ENCODE measurements around the gene TEX14. TPM values are rescaled to one million over a fixed set of nuclear protein-coding genes. Genes with fewer than 3 reads are reported as not detected.
A peak's percentile ranks its signal among the peaks of the same experiment; 100 is the strongest.

The TEX14 gene
- total RNA-seq, 1 experiment from 2014 or later, result 0.89 TPM

DNA sequence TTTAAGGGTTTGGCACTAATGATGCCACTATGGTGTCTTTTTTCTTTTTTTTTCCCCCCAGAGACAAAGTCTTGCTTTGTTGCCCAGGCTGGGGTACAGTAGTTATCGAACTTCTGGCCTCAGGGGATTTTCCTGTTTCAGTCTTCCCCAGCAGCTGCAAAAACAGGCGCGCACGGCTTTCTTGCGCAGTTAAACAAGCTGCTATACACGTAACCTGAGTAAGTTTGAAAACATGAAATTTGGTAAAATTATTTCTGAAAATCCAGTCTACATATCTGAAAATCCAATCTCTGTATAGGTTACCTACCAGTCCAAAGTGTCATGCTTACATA lies 11.8 kb downstream of the TEX14 start:
- Histone ChIP-seq H3K4me3 (replicated peaks in 1 of 2; ENCODE audit: low read depth in 1 of 2, low read length in 2 of 2) (no peak overlapping the region), H3K27me3 (ENCODE audit: insufficient read depth, low read length) (no peaks in the 10 kb centered on the region), H3K9me3 (ENCODE audit: control insufficient read depth in 1 of 2, insufficient read depth in 1 of 2, low read depth in 1 of 2, low read length in 2 of 2) (no peaks in the 10 kb centered on the region), H3K4me1 (ENCODE audit: control insufficient read depth in 1 of 2, insufficient read depth in 2 of 2, low read length in 2 of 2) (peaks cover 0 to 20% of the 10 kb centered on the region in 2 experiments; a peak in 2 of 4 replicates), H3K36me3 (ENCODE audit: control insufficient read depth in 1 of 2, insufficient read depth in 2 of 2, low read length in 2 of 2) (no peaks in the 10 kb centered on the region), H3K27ac (ENCODE audit: low read depth, low read length) (no peak overlapping the region), H4K20me1 (ENCODE audit: insufficient read depth) (no peaks in the 10 kb centered on the region), H3K9me2 (ENCODE audit: insufficient read depth) (no peaks in the 10 kb centered on the region), H2AFZ (ENCODE audit: low read depth, low read length, poor library complexity, severe bottlenecking) (peak overlapping the region; percentile 59), H3K4me2 (ENCODE audit: low read length) (peak overlapping the region; percentile 53; the same call in 1 of the 2 replicates), H3K9ac (ENCODE audit: low read length) (peak overlapping the region; percentile 37; the same call in 1 of the 2 replicates), H3K79me2 (ENCODE audit: insufficient read depth, low read length) (no peaks in the 10 kb centered on the region)
- ATAC-seq (no peak), DNase-seq (ENCODE audit: low read depth, low spot score) (no peak)
- POLR2A ChIA-PET, result interaction anchor here (1.3 to 6.3 kb wide), 4 partner anchors 9 to 49 kb away, joined by 3 to 110 read pairs (median 51); partner anchors contain the start of genes RAD51C and TEX14
- CTCF ChIA-PET, result no interaction called here
- RAD21 ChIA-PET (ENCODE audit: low non-redundant PET in 1 of 2, low total read pairs in 2 of 2, uncharacterized antibody in 2 of 2, unreplicated experiment in 2 of 2), result no interaction called here
- BruUV-seq (replicated peaks), result no TSS peak
- intact Hi-C loops (cut with micrococcal nuclease), result no loop called here
- TF ChIP-seq, protein P1, sequence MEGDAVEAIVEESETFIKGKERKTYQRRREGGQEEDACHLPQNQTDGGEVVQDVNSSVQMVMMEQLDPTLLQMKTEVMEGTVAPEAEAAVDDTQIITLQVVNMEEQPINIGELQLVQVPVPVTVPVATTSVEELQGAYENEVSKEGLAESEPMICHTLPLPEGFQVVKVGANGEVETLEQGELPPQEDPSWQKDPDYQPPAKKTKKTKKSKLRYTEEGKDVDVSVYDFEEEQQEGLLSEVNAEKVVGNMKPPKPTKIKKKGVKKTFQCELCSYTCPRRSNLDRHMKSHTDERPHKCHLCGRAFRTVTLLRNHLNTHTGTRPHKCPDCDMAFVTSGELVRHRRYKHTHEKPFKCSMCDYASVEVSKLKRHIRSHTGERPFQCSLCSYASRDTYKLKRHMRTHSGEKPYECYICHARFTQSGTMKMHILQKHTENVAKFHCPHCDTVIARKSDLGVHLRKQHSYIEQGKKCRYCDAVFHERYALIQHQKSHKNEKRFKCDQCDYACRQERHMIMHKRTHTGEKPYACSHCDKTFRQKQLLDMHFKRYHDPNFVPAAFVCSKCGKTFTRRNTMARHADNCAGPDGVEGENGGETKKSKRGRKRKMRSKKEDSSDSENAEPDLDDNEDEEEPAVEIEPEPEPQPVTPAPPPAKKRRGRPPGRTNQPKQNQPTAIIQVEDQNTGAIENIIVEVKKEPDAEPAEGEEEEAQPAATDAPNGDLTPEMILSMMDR (IDR thresholded peaks at IDR 0.05 in 2 of 3, conservative IDR thresholded peaks at IDR 0.05 in 1 of 3; ENCODE audit: borderline replicate concordance in 1 of 3, insufficient read depth in 1 of 3, low read depth in 2 of 3, low read length in 2 of 3), result no peak
- 0 out of 2 replicates have a peak, but pooled peaks have one; percentile 10 for TF ChIP-seq ZFX (IDR thresholded peaks at IDR 0.05)

DNA sequence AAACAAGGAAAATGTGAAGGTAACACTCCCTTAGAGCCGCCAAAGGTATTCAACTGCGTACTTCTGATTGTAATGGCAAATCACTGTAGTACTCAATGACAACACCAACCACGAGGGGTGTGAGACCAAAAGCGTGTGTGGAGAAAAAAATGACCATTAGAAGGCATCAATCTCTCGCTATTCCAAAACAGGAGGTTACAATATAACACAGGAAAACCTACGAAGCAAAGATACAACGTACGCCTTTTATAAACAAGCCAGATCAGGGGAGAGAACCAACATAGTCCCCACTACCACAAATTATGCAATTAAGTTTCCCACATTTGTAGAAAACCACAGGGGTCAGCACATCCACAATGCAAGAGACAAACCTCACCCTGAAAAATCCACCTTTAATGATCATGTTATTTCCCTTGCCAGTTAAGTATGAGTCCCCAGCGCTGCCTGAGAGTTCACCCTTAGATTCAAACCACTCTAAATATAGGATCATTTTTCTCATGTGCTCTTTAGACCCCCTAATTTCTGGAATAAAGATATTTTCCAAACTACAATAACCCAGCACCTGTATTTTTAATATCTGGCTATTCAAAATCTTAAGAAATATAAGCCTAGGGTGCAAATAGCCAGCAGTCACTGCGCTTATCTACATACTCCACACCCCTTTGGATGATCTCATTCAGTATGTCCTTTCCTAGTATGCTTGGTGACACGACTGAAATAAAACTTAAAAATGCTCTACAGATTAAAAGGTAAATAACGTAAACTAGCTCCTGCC lies 12.4 kb downstream of the TEX14 start:
- Histone ChIP-seq H3K4me3 (replicated peaks in 1 of 2; ENCODE audit: low read depth in 1 of 2, low read length in 2 of 2) (no peak overlapping the region), H3K4me1 (ENCODE audit: control insufficient read depth in 1 of 2, insufficient read depth in 2 of 2, low read length in 2 of 2) (peaks cover 0 to 20% of the 10 kb centered on the region in 2 experiments; a peak in 2 of 4 replicates), H3K9me2 (ENCODE audit: insufficient read depth) (no peaks in the 10 kb centered on the region), H3K9me3 (ENCODE audit: control insufficient read depth in 1 of 2, insufficient read depth in 1 of 2, low read depth in 1 of 2, low read length in 2 of 2) (no peaks in the 10 kb centered on the region), H4K20me1 (ENCODE audit: insufficient read depth) (no peaks in the 10 kb centered on the region), H3K27me3 (ENCODE audit: insufficient read depth, low read length) (no peaks in the 10 kb centered on the region), H2AFZ (ENCODE audit: low read depth, low read length, poor library complexity, severe bottlenecking) (peak overlapping the region; percentile 59), H3K79me2 (ENCODE audit: insufficient read depth, low read length) (no peaks in the 10 kb centered on the region), H3K9ac (ENCODE audit: low read length) (peak overlapping the region; percentile 37), H3K4me2 (ENCODE audit: low read length) (peak overlapping the region; percentile 53), H3K36me3 (ENCODE audit: control insufficient read depth in 1 of 2, insufficient read depth in 2 of 2, low read length in 2 of 2) (no peaks in the 10 kb centered on the region), H3K27ac (ENCODE audit: low read depth, low read length) (no peak overlapping the region)
- peak; percentile 90 for ATAC-seq
- peak; percentile 100 for DNase-seq (ENCODE audit: low read depth, low spot score)
- BruUV-seq (replicated peaks), result TSS peak; percentile 100
- intact Hi-C loops (cut with micrococcal nuclease), result loop anchor here (1.0 kb wide), 4 partner anchors 14 to 161 kb away; no protein-coding TSS in a partner anchor
- ChIA-PET RAD21 (ENCODE audit: low non-redundant PET in 1 of 2, low total read pairs in 2 of 2, uncharacterized antibody in 2 of 2, unreplicated experiment in 2 of 2) (no interaction called here), CTCF (no interaction called here), POLR2A (interaction anchor here (0.6 to 6.3 kb wide), 20 partner anchors 9 to 530 kb away, joined by 3 to 110 read pairs (median 4); partner anchors contain the start of genes MTMR4, RAD51C and TEX14)
- TF ChIP-seq EZH2 (IDR thresholded peaks at IDR 0.05) (no peak), RAD21 (IDR thresholded peaks at IDR 0.05; ENCODE audit: low read depth) (0 out of 2 replicates have a peak, but pooled peaks have one; percentile 38), YY1 (IDR thresholded peaks at IDR 0.05; ENCODE audit: extremely low read depth, insufficient replicate concordance, low read depth, low read length) (peak; percentile 85), SRF (IDR thresholded peaks at IDR 0.05; ENCODE audit: low read depth) (peak; percentile 85), POLR2A (IDR thresholded peaks at IDR 0.05; ENCODE audit: borderline replicate concordance, extremely low read depth, insufficient read depth, insufficient read length) (peak; percentile 100), POLR2AphosphoS5 (IDR thresholded peaks at IDR 0.05; ENCODE audit: low read depth, low read length) (peak; percentile 100), EZH2phosphoT487 (IDR thresholded peaks at IDR 0.05; ENCODE audit: borderline replicate concordance) (no peak), FOSL1 (IDR thresholded peaks at IDR 0.05; ENCODE audit: low read depth) (peak; percentile 71), ZNF274 (IDR thresholded peaks at IDR 0.05; ENCODE audit: low read depth, low read length) (no peak), SIN3A (IDR thresholded peaks at IDR 0.05; ENCODE audit: low read depth) (peak; percentile 100)
- TF ChIP-seq, protein P2, sequence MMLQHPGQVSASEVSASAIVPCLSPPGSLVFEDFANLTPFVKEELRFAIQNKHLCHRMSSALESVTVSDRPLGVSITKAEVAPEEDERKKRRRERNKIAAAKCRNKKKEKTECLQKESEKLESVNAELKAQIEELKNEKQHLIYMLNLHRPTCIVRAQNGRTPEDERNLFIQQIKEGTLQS (IDR thresholded peaks at IDR 0.05), result peak; percentile 81; the same call in 1 of the 2 replicates
- TF ChIP-seq, protein P3, sequence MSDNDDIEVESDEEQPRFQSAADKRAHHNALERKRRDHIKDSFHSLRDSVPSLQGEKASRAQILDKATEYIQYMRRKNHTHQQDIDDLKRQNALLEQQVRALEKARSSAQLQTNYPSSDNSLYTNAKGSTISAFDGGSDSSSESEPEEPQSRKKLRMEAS (IDR thresholded peaks at IDR 0.05), result peak; percentile 91
- TF ChIP-seq, protein P1 (IDR thresholded peaks at IDR 0.05 in 2 of 3, conservative IDR thresholded peaks at IDR 0.05 in 1 of 3; ENCODE audit: borderline replicate concordance in 1 of 3, insufficient read depth in 1 of 3, low read depth in 2 of 3, low read length in 2 of 3), result peak in 2 of 3 experiments; percentile 4 to 34; a peak in 2 of 6 replicates
